ENCODE data around the gene HCAR3. TPM values are rescaled to one million over a fixed set of nuclear protein-coding genes. Genes with fewer than 3 reads are reported as not detected.
"Not testable (repeated sequence)": the region's sequence is repeated elsewhere in the genome, so short reads cannot be mapped to it uniquely, and the experiment has no call there.

HCAR3 gene
- total RNA-seq, 4 donors from 2014 or later: not detected

DNA sequence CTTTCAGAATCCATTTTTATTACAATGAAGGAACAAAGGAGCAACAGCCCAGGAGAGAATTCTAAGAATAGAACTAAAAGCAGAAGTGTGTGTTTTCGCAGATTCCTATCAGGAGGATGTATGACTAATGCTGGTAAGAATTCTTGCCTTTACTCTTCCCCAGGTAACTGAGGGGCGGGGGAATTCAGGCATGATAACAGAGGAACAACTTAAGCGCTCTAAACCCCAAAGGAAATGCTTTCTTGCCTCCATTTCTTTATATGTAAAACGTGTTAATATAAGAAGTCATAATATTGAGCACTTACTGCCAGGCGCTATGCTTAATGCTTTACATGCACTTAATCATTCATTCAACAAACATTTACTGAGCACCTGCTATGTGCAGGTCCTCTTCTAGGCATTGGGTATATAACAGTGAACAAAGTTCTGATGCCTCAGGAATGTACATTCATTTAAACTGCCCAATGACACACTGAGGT, 9.5 kb upstream of the HCAR3 start:
- Histone ChIP-seq H3K36me3 (no peaks in the 10 kb centered on the region), H3K27me3 (no peaks in the 10 kb centered on the region), H3K4me1 (no peaks in the 10 kb centered on the region), H3K4me3 (no peak overlapping the region), H3K9me3 (no peaks in the 10 kb centered on the region), H3K27ac (no peak overlapping the region)
- intact Hi-C loops (cut with DNase I; ENCODE audit: low total_unique reads): no loop called here
- no peak for DNase-seq
- TF ChIP-seq, protein P1, sequence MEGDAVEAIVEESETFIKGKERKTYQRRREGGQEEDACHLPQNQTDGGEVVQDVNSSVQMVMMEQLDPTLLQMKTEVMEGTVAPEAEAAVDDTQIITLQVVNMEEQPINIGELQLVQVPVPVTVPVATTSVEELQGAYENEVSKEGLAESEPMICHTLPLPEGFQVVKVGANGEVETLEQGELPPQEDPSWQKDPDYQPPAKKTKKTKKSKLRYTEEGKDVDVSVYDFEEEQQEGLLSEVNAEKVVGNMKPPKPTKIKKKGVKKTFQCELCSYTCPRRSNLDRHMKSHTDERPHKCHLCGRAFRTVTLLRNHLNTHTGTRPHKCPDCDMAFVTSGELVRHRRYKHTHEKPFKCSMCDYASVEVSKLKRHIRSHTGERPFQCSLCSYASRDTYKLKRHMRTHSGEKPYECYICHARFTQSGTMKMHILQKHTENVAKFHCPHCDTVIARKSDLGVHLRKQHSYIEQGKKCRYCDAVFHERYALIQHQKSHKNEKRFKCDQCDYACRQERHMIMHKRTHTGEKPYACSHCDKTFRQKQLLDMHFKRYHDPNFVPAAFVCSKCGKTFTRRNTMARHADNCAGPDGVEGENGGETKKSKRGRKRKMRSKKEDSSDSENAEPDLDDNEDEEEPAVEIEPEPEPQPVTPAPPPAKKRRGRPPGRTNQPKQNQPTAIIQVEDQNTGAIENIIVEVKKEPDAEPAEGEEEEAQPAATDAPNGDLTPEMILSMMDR (IDR thresholded peaks at IDR 0.05): no peak
- no peak for TF ChIP-seq POLR2A (IDR thresholded peaks at IDR 0.05)

DNA sequence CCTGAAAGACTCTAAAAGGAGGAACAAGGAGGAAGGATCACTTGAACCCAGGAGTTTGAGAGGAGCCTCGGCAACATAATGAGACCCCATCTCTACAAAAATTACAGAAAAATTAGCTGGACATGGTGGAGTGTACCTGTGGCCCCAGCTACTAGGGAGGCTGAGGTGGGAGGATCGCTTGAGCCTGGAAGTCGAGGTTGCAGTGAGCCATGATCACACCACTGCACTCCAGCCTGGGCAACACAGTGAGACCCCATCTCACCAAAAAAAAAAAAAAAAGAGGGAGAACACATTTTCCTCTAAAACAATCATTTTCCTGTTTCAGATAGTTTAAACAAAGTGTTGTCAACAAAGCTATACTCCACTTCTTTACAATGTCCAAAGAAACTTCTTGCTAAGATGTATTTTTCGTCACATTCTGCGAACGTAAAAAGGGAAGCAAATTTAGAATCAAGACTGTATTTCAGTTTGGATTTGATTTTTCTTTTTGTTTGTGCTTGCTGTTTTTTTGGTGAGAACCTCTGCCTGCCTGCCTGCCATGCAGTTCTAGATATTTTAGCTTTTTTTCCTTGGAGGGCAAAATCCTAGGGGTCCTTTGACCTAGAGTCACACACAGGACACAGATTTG, 9.0 kb upstream of the HCAR3 start:
- H3K9me3 ChIP-seq: no peaks in the 10 kb centered on the region
- H3K27me3 ChIP-seq: no peaks in the 10 kb centered on the region
- no peak for DNase-seq
- intact Hi-C loops (cut with DNase I; ENCODE audit: low total_unique reads): no loop called here
- H3K4me1 ChIP-seq: no peaks in the 10 kb centered on the region
- TF ChIP-seq POLR2A (IDR thresholded peaks at IDR 0.05): no peak
- TF ChIP-seq, protein P1 (IDR thresholded peaks at IDR 0.05): no peak
- no peak overlapping the region for H3K4me3 ChIP-seq
- H3K27ac ChIP-seq: no peak overlapping the region
- H3K36me3 ChIP-seq: no peaks in the 10 kb centered on the region

DNA sequence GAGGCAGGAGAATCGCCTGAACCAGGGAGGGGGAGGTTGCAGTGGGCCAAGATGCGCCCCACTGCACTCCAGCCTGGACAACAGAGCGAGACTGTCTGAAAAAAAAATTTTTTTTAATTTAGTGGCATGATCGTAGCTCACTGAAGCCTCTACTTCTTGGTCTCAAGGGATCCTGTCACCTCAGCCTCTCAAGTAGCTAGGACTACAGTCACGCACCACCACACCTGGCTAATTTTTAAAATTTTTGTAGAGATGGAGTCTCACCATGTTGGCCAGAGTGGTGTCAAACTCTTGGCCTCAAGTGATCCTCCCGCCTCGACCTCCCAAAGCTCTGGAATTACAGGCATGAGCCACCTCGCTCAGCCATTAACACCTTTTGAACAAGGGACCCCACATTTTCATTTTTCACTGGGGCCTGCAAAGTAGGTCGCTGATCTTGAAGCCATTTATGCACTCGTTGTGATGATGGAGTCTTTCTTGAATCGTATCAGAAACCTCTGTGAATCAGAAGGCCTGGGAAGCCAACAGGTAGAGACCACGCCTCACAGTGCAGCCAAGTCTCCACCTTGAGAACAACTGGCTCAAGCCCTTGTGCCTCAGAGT, 8.1 kb upstream of the HCAR3 start:
- intact Hi-C loops (cut with DNase I; ENCODE audit: low total_unique reads): no loop called here
- Histone ChIP-seq H3K4me1 (no peaks in the 10 kb centered on the region), H3K27ac (no peak overlapping the region), H3K36me3 (no peaks in the 10 kb centered on the region), H3K4me3 (no peak overlapping the region), H3K9me3 (no peaks in the 10 kb centered on the region), H3K27me3 (no peaks in the 10 kb centered on the region)
- no peak for DNase-seq
- TF ChIP-seq, protein P1 (IDR thresholded peaks at IDR 0.05): no peak
- TF ChIP-seq POLR2A (IDR thresholded peaks at IDR 0.05): no peak

DNA sequence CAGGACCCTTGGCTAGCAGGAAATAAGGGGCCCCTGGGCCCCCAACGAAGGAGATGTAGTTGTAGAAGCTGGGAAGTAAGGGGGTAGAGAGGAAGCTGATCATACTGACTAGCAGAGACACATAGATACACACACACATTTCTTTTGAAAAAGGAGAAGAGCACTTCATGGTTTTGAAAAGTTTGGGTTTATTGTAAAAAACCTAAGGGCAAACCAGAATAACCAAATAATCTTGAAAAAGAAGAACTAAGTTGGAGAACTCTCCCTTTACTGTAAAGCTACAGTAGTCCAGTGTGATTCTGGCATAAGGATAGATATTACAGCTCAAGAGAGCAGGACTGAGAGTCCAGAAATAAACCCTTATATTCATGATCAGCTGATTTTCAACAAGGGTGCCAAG, 5.8 kb upstream of the HCAR3 start:
- H3K4me1 ChIP-seq: no peaks in the 10 kb centered on the region
- H3K27me3 ChIP-seq: no peaks in the 10 kb centered on the region
- no peak overlapping the region for H3K27ac ChIP-seq
- no peaks in the 10 kb centered on the region for H3K36me3 ChIP-seq
- H3K4me3 ChIP-seq: no peak overlapping the region
- intact Hi-C loops (cut with DNase I; ENCODE audit: low total_unique reads): no loop called here
- H3K9me3 ChIP-seq: no peaks in the 10 kb centered on the region
- TF ChIP-seq POLR2A (IDR thresholded peaks at IDR 0.05): no peak
- TF ChIP-seq, protein P1 (IDR thresholded peaks at IDR 0.05): no peak
- DNase-seq: no peak

DNA sequence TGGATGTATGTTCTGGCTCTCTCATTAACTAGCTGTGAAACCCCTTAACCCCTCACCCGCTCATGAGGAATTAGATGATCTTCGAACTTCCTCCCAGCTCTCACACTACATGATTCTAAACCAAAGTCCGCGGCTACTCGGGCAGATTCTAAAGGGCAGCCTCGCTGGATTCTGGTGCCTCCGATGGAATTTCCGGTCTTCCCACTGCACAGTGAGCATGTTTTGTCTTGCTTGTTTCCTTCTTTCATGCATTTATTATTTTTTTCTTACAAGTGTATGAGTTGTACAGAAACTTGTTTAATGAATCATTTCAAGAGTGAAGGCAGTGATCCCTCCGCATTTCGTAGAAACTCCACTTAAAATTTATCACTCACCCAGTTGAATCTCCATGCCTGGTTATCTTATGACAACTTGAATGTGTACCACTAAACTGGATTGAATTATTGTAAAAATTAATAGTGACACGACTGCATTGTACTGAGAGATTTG, 4.5 kb upstream of the HCAR3 start:
- H3K27ac ChIP-seq: no peak overlapping the region
- TF ChIP-seq, protein P1 (IDR thresholded peaks at IDR 0.05): no peak
- no peak for TF ChIP-seq POLR2A (IDR thresholded peaks at IDR 0.05)
- no peaks in the 10 kb centered on the region for H3K27me3 ChIP-seq
- no peak overlapping the region for H3K4me3 ChIP-seq
- intact Hi-C loops (cut with DNase I; ENCODE audit: low total_unique reads): no loop called here
- no peaks in the 10 kb centered on the region for H3K9me3 ChIP-seq
- H3K4me1 ChIP-seq: no peaks in the 10 kb centered on the region
- no peaks in the 10 kb centered on the region for H3K36me3 ChIP-seq
- DNase-seq: no peak

DNA sequence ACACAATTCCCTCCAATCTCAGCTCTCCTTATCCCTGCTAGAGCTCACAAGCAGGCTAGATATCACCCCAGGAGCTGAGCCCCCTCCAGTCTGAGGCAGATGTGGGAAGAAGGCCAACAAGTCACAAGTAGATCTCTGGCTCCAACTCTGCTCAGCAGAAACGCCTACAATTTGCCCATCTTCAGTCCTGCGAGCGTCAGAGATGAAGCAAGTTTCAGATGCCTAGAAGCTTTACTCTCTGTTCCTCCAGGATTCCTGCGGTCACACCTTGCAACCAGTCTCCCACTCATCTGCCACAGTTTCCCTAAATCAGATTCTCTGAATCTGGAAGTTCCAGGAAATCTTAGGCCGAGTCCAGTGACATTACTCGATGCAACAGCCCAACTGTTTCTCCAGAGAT, 1.4 kb downstream of the HCAR3 start:
- H3K36me3 ChIP-seq; H3K4me3 ChIP-seq; H3K9me3 ChIP-seq; H3K4me1 ChIP-seq; H3K27me3 ChIP-seq; H3K27ac ChIP-seq; DNase-seq; intact Hi-C loops (cut with DNase I; ENCODE audit: low total_unique reads): not testable (repeated sequence)

DNA sequence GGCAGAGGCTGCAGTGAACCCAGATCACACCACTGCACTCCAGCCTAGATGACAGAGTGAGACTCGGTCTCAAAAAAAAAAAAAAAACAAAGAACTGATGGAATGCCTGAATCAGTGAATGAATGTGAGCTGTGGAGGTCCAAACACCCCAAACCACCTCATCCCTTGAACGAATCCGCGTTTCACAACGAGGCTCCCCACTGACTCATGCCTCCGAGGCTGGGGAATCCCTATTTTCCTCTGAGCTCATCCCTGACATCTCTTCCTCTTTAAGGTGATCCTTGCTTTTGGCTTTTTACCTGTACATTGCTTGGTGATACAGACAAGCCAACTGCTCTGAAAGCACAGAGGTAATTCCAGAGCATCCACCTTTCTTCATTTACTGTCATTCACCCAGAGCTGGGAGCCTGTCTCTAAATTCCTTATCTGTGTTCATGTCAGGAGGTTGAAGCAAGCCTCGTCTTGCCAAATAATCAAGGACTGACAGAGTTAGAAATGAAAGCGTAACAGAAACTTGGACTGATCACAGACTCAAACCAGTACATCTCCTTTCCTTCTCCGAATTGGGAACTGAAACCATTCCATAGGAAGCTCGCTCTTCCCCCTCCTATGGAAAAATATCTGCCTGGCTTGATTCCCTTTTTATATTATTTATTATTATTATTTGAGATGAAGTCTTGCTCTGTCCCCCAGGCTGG, 3.0 kb downstream of the HCAR3 start:
- H3K4me1 ChIP-seq; H3K9me3 ChIP-seq; intact Hi-C loops (cut with DNase I; ENCODE audit: low total_unique reads); H3K4me3 ChIP-seq; H3K27me3 ChIP-seq; H3K27ac ChIP-seq; H3K36me3 ChIP-seq; DNase-seq: not testable (repeated sequence)
